Activated CD8-positive, alpha-beta memory T cell treated with anti-CD3 and anti-CD28 coated beads, Interleukin-2, amount 50 U/mL, for 4 hours (primary cell): ENCODE measurements around the gene NBAS.
"Not testable (repeated sequence)": the region's sequence is repeated elsewhere in the genome, so short reads cannot be mapped to it uniquely, and the experiment has no call there.

ENCODE experiments used
- DNase-seq: peaks from one replicate; pipeline ENCODE4 v3.0.0-alpha.2; 2020

NBAS gene

DNA sequence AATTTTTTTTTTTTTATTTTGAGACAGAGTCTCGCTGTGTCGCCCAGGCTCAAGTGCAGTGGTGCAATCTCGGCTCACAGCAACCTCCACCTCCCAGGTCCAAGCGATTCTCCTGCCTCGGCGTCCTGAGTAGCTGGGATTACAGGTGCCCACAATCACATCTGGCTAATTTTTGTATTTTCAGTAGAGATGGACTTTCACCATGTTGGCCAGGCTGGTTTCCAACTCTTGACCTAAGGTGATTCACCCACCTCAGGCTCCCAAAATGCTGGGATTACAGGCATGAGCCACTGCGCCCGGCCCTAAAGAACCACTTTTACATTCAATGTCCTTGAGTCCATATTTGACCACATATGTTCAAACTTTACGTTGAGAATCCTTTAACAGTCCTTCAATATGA is 156.6 kb downstream of the NBAS start:
- DNase-seq: not testable (repeated sequence)

DNA sequence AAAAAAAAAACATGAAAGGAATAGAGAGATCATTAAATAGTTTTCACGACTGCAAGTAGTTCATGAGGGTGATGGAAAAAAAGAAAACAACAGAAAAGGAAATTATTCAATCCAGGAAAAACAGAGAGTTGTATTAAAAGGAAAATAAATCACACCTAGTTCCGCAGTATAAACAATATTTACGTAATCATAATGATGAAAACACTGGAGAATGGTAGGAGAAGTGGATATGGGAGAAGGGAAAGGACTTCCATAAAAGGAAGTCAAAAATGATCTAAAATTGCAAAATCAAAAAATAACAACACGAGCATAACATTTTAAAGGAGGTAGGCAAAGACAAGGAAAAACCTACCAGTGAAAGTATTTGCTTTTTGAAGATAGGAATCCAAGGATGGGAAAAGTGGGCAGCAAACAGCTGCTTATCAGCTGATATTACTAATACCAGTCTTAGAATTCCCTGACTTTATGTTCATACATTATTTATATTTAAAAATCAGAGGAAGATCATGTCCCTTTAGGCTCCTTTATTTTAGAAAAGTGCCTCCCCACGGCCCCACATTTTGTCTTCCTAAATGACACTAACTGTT is 160.8 kb downstream of the NBAS start:
- no peak for DNase-seq

DNA sequence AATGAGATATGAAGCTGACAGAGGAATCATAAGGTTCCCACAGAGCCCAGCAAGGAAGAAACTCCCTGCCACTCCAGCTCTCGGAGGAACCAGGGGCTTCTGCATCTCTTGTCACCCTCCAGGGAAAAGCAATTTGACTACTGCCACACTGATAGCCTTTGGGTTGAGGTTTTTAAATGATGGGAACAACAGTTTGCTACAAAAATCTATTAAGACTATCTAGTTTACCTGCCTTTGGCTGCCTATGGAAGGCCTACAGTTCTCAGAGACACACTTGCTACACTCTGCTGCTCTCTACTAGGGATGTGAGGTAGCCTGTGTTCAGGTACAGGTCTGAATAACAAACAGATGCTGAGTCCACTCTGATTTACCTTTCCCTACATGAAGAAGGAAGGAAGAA is 161.9 kb downstream of the NBAS start:
- DNase-seq: no peak

DNA sequence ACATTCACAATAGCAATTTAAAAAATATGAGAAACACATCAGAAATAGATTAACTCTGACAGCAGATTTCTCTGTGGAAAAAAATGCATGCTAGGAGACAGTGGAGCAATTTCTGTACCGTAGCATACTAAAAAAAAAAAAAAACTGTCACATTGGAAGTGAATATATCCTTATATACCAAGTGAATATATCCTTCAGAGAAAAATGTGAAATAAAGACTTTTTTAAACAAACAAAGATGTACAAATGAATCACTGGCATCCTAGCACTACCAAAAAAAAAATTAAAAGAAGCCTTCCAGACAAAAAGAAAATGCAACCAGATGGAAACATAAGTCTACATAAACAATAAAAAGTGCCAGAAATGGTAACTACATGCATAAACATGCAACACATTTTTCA is 169.4 kb downstream of the NBAS start:
- DNase-seq: no peak

DNA sequence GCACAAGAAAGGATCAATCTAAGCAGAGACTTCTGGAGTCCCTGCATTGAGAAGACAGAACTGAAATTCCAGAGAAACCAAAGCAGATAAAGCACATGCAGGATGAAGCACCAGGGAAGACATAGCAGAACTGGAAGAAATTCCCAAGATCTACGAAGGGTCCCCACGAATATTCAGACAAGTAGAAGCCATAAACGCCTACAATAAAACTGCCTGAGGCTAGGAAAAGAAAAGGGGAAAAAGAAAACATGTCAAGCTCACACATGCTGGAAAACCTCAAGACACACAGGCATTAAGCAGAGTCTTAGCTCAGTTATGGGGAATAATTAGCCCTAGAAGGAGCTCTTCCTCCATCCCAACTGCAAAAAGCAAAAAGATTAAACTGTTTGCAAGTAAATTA is 171.2 kb downstream of the NBAS start:
- no peak for DNase-seq

DNA sequence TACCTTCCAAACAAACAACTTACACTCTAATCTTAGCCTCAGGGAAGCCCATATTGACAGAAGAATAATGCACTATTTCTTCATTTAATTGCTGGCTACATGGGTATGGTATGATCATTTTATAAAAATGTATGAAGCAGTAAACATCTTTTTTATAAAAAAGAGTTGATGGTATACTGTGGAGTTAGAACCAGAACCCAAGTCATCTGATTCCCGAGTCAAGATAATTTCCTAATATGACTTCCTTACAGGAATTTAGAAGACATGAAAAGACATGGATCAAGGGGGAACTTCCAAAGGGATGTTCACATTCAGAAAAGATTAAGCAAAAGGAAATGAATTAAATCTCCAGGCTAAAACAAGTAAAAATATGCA is 171.8 kb downstream of the NBAS start:
- DNase-seq: no peak

DNA sequence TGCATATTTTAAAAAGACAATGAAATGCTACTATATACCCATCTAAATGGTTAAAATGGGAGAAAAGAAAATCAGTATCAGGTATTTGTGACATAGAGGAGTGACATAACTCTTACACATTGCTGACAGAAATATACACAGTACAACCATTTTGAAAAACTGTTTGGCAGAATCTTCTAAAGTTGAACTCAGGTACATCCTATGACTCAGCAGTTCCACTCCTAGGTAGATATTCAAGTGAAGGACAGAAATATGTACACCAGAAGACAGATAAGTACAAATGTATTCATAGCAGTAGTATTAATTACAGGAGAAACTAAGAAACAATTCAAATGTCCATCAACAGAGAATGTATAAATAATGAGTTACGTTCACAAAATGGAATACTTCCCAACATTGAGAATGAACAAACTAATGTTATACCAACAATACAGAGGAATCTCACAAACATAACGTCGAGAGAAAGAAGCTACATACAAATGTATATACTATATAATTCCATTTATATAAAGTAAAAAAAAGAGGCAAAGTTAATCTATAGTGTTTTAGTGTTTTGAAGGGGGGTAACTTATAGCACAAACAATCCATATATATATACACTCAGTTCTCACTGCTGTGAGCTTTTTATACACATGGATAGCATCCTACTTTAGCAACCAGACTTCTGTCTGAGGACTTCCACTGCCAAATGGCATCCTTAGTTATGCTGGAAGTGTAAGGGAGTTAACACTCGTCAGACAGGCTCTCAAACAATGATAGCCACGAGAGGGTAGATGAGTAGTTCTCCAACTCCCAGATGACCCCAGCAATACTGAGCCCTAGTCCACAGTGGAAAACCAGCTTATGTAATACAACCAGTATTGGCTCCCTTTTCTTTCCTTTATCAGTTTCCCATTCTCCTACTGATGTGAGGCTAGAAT is 172.5 kb downstream of the NBAS start:
- no peak for DNase-seq

DNA sequence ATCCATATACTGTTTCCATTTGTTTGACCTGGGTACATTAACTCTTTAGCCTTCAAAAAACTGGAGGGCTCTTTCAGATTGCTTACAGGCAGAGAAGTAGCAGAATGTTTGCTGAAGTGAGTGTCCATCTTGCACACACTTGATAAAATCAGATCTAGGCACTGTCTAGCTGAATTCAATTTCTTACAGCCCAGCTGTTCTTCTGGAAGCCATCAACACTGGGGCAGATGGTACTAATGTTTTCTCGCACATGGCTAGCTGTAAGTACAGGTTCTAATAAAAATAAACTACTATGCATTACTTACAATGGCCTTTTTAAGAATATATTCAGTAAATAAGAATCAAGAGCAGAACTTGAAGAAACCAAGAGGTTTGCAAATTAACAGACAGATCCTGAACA is 175.9 kb downstream of the NBAS start:
- no peak for DNase-seq

DNA sequence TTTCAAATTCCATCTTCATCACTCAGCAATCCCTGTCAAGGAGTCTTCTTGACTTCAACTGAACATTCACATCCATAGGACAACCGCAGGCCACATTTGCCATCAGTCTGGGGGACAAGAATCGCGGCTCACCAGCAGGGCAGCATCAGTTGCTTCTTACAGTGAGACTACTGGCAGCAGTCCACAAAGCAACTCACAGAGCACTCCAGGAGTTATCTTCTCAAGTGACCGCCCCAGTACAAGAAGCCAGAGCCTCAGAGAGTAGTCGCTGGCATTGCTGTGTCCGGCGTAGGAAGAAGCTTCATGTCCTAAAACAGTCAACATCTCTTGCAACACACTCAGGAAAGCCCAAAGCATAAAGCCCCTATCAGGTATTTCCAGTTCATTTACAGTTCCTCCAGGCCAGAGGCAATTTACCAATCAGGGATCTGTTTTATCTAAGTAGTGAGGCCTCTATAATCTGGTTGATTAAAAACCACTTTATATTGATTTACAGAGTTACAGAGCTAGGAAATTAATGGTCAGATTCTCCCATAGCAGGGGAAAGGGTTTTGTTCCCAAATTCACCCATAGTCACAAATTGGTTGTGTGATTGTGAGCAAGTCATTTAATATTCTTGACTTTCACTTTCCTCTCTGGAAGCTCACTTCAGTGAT is 177.3 kb downstream of the NBAS start:
- DNase-seq: no peak

DNA sequence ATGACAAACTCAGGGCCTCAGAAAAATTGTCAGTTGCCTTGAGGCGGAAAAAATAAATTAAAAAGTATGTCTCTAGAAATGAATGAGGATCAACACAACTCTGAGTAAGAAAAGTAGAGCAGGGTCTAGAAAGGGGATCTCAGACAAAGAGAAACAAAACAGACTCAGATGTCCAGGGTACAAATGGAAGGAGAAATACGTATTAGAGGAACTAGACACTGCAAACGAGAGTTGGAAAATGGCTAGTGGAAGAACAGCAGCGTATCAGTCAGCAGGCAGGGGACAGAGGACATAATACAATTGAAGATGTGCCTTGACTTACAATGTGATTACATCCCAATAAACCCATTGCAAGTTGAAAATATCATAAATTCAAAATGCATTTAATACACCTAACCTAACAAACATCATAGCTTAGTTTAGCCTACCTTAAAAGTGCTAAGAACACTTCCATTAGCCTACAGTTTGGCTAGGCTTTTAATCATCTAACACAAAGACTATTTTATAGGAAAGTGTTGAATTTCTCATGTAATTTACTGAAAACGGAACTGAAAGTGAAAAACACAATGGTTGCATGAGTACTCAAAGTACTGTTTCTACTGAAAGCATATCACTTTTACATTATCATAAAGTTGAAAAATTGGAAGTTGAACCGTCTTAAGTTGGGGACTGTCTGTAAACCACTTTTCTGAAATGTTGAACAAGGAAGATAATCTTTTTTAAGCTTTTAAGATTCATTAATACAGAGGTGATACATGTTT is 182.8 kb downstream of the NBAS start:
- no peak for DNase-seq

DNA sequence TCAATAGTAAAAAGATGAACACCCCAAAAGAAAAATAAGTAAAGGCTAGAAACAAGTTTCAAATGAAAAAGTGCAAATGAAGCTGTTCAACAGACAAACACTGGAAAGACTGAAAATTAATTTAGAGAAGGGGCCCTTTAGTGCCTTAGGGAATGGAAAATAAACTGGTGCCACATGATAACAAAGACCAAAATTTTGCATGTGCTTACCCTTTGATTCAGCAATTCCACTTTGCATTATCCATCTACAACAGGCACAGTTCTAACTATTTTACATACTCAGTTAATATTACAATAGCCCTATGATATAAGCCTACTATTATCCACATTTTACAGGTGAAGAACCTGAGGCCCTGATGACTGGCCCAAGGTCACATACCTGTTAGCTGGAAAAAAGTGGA is 183.9 kb downstream of the NBAS start:
- no peak for DNase-seq

DNA sequence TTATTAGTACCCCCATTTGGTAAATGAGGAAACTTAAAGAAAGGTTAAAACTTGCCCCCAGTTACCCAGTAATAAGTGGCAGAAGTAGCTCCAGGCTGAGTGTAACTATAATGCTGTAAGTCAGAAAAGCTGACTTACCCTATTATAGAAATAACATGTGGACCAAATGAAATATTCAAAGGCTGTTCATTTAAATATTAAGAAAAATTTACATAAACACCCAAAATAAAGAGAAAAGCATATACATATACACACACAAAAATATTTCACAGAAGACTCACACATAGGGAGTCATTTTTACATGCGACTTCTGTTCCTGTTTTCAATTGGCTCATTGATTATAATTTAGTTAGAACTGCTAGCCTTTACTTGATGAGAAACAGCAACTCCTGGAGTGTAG is 189.1 kb downstream of the NBAS start:
- DNase-seq: no peak

DNA sequence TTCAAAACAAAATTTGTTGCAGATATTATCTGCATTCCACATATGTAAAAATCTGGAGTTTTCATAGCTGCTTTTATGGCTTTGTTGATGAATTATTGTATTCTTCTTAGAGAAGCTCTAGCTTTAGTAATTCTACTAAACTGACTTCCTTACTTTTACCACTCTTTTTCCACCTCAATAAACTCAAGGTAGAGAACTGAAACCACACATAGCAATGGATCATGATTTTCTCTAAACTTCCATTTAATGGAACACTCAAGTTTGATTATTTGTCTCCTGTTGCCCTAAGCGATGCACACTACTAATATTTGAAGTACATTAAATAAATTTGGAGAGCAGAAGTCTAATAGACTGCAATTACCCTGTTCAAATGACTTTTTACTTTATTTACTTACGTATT is 192.0 kb downstream of the NBAS start:
- no peak for DNase-seq

DNA sequence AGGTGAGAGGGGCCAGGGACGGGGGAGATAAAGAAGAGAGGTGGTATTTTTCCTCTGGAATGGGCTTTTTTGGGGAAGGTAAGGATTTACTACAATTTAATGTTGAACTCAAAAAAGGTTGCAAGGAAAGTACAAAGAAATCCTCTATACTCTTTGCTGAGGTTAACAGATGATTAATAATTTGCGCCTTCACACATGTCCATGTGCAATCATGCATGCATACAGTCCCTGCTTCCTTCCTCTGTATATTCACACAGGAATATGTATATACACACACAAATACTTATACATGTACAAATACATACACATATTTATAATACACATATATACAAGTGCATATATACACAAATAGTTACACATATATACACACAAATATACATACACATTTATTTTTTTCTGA is 193.4 kb downstream of the NBAS start:
- no peak for DNase-seq

DNA sequence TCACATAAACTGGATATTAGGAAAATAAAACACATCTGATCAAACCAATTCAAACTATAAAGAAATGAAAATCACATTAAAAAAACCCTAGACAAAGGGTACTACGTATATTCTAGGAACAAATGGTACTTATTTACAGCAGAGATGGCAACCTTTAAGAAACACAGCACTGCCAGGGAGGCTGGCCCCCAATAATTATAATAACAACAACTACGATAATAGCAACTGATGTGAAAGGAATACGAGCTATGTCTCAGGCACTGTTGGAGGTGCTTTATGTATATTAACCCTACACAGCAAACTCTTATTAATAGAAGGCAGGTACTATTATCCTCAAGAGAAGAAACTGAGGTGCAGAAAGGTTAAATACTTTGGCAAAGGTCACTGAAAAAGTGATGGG is 193.9 kb downstream of the NBAS start:
- DNase-seq: no peak

DNA sequence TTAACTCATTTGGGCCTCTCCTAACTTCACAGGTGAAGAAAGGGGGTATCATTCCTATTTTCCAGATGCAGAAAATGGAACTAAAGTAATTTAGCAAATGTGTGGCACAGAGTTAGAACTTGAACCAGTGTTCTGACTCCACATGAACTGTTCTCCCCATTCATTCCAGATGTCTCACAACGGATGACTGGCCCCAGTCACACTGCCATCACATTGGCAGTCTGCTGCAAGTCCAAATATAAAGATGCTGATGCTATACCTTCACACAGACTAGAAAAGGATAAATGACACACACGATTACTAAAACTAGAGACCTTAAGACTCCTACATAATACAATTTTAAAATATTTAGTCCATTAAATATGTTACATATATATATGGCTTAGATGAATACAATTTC is 195.7 kb downstream of the NBAS start:
- no peak for DNase-seq

DNA sequence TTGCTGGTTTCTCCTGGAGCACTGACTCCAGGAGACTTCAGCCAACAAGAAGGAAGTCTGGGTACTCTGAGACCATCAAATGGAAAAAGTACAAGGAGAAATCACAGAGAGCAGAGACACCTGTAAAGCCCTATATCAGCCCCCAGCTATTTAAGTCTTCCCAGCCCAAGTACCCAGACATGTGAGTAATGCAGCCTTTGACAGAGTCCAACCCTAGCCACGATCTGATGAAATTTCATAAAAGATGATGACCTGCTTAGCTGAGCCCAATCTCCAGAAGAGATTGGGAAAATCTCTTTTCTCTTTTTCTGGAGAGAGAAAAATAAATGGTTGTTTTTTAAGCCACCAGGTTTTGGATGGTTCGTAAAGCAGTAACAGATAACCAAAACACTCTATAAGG is 196.6 kb downstream of the NBAS start:
- DNase-seq: no peak

DNA sequence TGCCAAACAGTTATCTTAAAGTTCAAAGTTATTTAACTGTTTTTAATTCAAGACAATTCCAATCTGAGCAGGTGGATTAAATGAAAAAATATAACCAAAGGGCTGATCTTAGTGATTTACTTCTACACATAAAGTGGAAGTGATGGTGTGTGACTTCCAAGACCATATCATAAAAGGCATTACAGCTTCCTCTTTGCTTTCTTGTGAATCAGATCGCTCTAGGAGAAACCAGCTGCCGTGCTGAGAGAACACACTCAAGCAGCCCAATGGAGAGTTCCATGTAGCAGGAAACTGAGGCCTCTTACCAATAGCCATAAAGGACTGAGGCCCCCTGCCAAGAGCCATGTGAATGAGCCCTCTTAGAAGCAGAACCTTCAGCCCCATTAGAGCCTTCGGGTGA is 197.4 kb downstream of the NBAS start:
- no peak for DNase-seq

DNA sequence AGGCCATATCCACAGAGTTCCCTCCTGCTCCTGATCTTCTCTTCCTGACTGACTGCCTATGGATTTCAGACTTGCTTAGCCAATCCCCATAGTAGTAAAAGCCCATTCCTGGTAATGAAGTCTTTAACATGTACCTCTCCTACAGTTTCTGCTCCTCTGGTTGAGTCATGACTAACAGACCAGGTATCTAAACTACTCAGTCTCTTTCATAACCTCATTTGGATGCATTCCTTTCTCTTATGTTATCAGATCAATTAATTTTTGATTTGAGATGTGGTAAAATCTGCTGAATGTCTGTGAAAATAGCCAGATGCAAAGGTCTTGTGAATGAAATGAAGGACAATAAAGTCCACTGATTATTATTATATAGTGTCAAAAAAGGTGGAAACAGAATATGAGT is 198.0 kb downstream of the NBAS start:
- DNase-seq: no peak

DNA sequence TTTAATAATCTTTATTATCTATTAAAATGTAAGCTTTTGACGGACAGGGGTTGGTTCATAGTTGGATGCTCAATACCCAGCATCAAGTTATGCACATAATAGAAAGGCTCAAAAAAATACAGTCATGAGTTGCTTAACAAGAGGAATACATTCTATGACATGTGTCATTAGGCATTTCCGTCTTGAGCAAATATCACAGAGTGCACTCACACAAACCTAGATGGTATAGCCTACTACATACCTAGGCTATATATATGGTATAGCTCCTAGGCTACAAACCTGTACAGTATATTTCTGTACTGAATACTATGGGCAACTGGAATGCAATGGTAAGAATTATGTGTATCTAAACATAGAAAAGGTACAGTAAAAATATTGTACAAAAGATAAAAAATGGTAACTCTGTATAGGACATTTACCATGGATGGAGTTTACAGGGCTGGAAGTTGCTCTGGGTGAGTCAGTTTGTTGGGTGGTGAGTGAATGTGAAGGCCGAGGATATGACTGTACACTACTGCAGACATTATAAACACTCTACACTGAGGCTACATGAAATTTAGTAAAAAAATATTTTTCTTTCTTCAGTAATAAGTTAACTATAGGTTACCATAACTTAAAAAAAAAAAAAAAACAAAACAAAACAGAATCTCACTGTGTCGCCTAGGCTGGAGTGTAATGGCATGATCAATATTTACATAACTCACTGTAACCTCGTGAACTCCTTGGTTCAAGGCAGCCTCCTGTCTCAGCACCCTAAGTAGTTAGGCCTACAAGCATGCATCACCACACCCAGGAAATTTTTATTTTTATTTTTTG is 201.2 kb downstream of the NBAS start:
- no peak for DNase-seq

DNA sequence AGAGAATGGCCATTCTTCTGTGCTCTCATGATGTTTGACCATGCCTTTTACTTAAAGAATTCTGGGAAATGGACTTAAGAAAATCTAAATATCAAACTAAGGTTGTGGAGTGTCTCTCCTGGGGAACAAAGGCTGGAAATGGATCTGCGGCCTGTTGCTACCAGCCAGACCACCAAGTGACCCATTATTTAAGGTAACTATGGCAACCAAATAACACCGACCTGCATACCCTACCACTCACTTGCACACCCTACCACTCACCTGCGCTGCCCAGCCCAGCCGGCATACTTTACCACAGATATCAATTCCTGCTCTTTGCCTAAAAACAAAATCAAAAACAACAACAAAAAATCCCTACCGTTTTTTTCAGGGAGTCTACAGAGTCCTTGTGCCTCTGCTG is 203.2 kb downstream of the NBAS start:
- DNase-seq: no peak

DNA sequence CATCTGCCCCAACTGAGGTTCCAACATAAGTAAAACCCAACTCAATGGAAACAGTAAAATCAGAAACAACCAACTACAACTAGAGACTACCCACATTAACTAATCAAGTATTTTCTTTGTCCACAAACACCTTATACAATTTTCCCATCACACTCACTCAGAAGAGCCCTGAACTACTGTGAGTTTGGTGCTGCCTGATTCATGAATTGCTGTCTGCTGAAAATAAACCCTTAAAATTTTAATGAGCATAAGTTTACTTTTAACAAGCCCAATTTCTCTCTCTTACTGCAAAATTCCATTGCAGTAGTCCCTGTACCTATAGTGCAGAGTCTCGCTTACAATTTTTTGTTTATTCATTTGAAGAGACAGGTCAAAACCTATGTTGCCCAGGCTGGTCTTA is 203.9 kb downstream of the NBAS start:
- DNase-seq: no peak

DNA sequence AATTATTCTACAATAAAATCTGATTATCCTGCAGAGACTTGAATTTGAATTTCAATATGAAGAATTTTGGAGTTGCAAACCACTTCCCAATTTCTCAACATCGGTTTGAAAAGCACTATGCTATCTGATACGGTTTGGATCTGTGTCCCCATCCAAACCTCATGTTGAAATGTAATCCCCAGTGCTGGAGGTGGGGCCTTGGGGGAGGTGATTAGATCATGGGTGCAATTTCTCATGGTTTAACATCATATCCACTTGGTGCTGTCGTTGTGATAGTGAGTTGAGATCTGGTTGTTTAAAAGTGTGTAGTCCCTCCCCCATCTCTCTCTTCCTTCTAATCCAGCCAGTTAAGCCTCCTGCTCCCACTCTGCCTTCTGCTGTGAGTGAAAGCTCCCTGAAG is 205.7 kb downstream of the NBAS start:
- DNase-seq: no peak
